MM.1S (cell line): Measurements from ENCODE around the gene CDH4.

Source experiments
- EZH2phosphoT487 ChIP-seq: fragments of 300-600 bp; sonication (generic); IDR thresholded peaks from 2 replicates; pipeline ENCODE4 v1.6.1; 2018; ENCODE audit warnings: antibody characterized with exemption, low read length
- TF ChIP-seq, protein P1 (sequence below): fragments of 300-600 bp; sonication (generic); IDR thresholded peaks from 2 replicates; pipeline ENCODE4 v1.5.1; 2016; ENCODE audit warnings: antibody characterized with exemption, low read length, mixed read lengths

DNA sequence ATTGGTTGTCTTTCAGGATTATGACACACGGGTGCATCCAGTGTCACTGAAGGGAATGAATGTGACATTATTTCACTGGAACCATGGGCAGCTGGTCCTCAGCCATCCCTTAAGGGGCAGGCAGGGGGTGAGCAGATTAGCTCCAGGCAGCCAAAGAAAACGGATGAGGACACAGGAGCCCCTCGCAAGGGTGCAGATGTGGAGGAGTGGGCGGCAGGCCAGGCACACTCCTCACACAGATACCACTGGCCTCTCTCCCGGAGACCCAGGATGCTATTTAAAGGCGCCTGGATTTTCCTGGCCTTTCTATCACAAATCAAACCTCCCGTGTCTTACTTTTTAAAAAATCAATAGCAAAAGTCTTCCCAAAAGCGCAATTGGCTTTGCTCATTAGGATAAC, 603.2 kb downstream of the CDH4 start:
- no peak for TF ChIP-seq EZH2phosphoT487
- TF ChIP-seq, protein P1, sequence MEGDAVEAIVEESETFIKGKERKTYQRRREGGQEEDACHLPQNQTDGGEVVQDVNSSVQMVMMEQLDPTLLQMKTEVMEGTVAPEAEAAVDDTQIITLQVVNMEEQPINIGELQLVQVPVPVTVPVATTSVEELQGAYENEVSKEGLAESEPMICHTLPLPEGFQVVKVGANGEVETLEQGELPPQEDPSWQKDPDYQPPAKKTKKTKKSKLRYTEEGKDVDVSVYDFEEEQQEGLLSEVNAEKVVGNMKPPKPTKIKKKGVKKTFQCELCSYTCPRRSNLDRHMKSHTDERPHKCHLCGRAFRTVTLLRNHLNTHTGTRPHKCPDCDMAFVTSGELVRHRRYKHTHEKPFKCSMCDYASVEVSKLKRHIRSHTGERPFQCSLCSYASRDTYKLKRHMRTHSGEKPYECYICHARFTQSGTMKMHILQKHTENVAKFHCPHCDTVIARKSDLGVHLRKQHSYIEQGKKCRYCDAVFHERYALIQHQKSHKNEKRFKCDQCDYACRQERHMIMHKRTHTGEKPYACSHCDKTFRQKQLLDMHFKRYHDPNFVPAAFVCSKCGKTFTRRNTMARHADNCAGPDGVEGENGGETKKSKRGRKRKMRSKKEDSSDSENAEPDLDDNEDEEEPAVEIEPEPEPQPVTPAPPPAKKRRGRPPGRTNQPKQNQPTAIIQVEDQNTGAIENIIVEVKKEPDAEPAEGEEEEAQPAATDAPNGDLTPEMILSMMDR: no peak
